Kidney epithelial cell (primary cell): ENCODE results near the gene SERP2. TPM values are rescaled to one million over a fixed set of nuclear protein-coding genes. Genes with fewer than 3 reads are reported as not detected.

Source experiments
- DNase-seq: peaks from one replicate; pipeline ENCODE4 v3.0.0-alpha.2; 2010; ENCODE audit warnings: low read depth
- H3K27me3 ChIP-seq: 2 replicates; pipeline ENCODE4 v1.6.0; 2011; ENCODE audit warnings: low read length; ENCODE audit not compliant: control insufficient read depth, insufficient read depth
- H3K36me3 ChIP-seq: 2 replicates; pipeline ENCODE4 v1.5.1; 2011; ENCODE audit warnings: low read length; ENCODE audit not compliant: control insufficient read depth, insufficient read depth
- H3K4me3 ChIP-seq: 2 replicates; pipeline ENCODE4 v1.5.1; 2011; ENCODE audit warnings: low read depth, mild to moderate bottlenecking, control low read depth, low read length
- total RNA-seq: library from RNA; depleted of rRNA; stranded (reverse); fragments of >200 nt; gene quantifications from 2 replicates; pipeline ENCODE4 v1.2.3, GENCODE V29; 2015
- TF ChIP-seq, protein P1 (sequence below): IDR thresholded peaks from 2 replicates; pipeline ENCODE4 v1.5.1; 2011; ENCODE audit warnings: mild to moderate bottlenecking, moderate library complexity, low read length, control low read depth, inconsistent platforms; ENCODE audit not compliant: insufficient read depth, poor library complexity, severe bottlenecking

The SERP2 gene
- total RNA-seq, 1 donor from 2014 or later, result 9.7 TPM

DNA sequence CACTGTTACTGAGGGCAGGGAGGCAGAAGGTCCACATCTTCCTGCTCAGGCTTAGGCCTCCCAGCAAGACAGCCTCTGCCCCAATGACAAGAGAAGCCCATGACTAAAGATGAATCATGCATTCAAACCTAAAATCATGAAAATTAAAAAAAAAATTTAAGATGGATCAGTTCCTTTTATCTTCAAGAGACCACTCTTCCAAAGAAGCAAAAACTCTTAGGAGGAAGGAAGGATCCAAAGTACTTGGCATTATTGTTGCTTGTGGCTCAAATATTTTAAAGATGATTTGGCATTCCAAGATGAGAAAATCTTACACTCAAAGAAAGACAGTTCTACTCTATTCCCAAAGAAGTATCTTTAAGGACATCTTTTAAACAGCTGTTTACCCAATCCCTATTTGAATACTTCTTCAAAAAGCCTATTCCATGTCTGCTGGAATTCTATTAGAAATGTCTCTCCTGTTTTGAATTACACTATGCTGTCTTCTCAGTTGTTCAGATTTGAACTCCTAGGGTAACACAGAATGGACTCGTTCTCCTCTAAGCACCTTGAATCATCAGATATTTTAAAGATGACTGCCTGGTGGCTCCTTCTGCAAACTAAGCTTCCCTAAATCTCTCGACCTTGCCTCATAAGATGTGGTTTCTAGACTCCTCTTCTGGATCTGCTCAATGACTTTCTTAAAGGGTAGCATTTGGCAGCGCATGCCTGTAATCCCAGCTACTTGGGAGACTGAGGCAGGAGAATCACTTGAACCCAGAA is 7.0 kb downstream of the SERP2 start:
- TF ChIP-seq, protein P1, sequence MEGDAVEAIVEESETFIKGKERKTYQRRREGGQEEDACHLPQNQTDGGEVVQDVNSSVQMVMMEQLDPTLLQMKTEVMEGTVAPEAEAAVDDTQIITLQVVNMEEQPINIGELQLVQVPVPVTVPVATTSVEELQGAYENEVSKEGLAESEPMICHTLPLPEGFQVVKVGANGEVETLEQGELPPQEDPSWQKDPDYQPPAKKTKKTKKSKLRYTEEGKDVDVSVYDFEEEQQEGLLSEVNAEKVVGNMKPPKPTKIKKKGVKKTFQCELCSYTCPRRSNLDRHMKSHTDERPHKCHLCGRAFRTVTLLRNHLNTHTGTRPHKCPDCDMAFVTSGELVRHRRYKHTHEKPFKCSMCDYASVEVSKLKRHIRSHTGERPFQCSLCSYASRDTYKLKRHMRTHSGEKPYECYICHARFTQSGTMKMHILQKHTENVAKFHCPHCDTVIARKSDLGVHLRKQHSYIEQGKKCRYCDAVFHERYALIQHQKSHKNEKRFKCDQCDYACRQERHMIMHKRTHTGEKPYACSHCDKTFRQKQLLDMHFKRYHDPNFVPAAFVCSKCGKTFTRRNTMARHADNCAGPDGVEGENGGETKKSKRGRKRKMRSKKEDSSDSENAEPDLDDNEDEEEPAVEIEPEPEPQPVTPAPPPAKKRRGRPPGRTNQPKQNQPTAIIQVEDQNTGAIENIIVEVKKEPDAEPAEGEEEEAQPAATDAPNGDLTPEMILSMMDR, result no peak
- H3K27me3 ChIP-seq, result no peaks in the 10 kb centered on the region
- DNase-seq, result no peak
- no peaks in the 10 kb centered on the region for H3K36me3 ChIP-seq
- H3K4me3 ChIP-seq, result no peak overlapping the region

DNA sequence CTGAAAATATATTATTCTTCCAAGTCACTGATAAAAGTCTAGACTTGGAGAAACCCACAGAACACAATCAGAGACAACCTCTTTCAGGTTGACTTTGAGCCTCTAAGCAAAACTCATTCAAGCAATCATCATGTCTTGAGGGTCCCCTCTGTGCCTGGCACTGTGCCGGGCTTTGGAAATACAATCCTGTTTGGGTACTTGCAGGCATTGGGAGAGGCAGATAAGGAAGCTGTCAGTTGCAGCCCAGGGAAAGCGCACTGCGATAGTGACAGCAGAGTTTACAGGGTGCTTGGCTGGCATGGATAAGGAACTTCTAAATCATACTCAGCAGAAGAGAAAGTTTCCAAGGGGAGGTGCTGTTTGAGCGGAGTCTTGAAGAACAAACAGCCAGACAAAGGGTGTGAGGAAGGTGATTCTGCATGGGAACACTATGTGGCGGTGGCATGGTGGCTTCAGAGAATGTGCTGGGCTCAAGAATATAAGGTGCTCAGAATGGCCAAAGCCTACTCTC is 9.1 kb downstream of the SERP2 start:
- H3K27me3 ChIP-seq, result no peaks in the 10 kb centered on the region

DNA sequence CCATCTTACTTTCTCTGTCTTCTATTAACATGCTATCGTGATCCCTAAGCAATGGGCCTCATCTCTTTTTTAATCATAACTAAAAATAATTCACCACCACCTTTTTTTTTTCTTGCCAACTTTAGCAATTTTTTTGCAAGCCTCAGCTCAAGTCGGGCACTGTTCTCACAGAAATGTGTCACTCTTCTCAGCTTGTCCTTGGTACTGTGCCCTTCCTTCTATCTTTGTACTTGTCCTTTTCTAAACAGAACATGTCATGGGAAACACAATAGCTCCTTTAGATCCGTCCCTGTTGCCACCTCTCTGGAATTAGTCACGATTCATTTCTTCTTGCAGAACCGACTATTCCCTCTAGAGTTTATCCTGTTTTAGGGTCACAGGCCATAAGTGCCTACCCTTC is 10.3 kb downstream of the SERP2 start:
- no peak for DNase-seq
- Histone ChIP-seq H3K4me3 (no peak overlapping the region), H3K36me3 (no peaks in the 10 kb centered on the region), H3K27me3 (no peaks in the 10 kb centered on the region)
- TF ChIP-seq, protein P1, result no peak

More for the DNA sequence above, 9.1 kb downstream of the SERP2 start:
- TF ChIP-seq, protein P1, result no peak
- Histone ChIP-seq H3K36me3 (no peaks in the 10 kb centered on the region), H3K4me3 (no peak overlapping the region)
- no peak for DNase-seq

DNA sequence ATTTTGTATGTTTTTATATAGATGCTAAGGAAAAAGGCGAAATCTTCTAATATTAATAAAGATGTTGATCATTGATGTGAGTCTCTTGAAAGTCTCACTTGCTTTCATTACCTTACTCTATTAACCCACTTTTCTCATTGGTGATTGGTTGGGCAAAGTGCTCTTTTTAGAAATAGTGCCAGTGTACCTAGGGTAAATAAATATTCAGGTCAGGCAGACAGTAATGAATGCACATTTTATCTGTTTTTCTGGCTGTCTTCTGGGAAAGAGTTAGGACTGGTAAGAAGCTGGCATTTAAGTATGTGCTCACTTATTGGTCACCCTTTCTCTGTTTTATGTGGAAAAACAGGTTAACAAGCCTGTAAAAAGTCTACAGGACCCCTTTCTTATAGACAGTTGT is 11.2 kb downstream of the SERP2 start:
- H3K27me3 ChIP-seq, result no peaks in the 10 kb centered on the region
- no peak overlapping the region for H3K4me3 ChIP-seq
- no peak for DNase-seq
- TF ChIP-seq, protein P1, result no peak
- H3K36me3 ChIP-seq, result no peaks in the 10 kb centered on the region

DNA sequence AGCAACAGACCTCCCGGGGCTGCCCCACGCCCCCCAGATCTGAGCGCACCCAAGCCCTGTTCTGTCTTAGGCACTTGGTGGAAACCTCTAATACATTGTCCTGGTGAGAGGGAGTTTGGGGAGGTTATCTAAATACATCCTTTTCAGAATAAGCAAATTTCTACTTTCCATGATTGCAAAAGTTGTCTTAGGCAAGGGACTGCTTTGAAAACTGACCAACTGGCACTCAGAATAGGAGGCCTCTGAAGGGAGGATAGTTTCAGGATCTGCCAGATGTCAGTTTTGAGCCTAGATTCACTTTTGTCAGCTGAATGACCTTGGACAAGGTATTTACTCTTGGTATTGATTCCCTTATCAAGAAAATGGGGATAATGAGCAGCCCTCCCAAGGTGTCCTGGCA is 11.8 kb downstream of the SERP2 start:
- TF ChIP-seq, protein P1, result no peak
- H3K27me3 ChIP-seq, result no peaks in the 10 kb centered on the region
- H3K36me3 ChIP-seq, result no peaks in the 10 kb centered on the region
- no peak overlapping the region for H3K4me3 ChIP-seq
- DNase-seq, result no peak

DNA sequence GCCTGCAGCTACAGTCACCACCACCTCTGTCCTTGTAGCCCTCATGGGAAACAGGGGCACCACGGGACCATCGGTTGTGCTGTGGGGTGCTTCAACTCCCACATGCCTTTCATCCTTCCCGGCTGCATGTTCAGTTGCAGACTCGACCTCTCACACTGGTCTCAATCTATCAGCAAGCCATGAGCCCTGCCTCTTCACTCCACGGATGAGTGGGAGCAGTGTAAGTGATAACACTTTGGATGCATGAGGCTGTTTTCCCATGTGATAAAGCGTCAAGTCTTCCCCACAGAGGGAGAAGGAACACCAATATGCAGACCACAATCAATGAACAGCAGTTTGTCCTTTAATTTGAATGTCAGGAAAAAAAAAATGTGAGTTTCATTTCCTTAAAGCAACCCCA is 12.2 kb downstream of the SERP2 start:
- Histone ChIP-seq H3K27me3 (no peaks in the 10 kb centered on the region), H3K4me3 (no peak overlapping the region), H3K36me3 (no peaks in the 10 kb centered on the region)
- TF ChIP-seq, protein P1, result no peak
- no peak for DNase-seq
